Measurements from ENCODE around the gene CLPTM1L.

CLPTM1L gene

GRCh38 chr5:1380011-1380817, 35.3 kb upstream of the CLPTM1L start:
- TF ChIP-seq CTCF (conservative IDR thresholded peaks at IDR 0.05; ENCODE audit: low read depth, low read length) = peak; percentile 43
- peak; percentile 43 for DNase-seq (ENCODE audit: low read depth)
- no peak overlapping the region for H3K4me3 ChIP-seq (ENCODE audit: low read depth, low read length)

- H3K4me3 ChIP-seq (ENCODE audit: low read depth, low read length) = no peak overlapping the region
- no peak for DNase-seq (ENCODE audit: low read depth)
- no peak for TF ChIP-seq CTCF (conservative IDR thresholded peaks at IDR 0.05; ENCODE audit: low read depth, low read length)
These were observed 34.2 kb upstream of the CLPTM1L start for GRCh38 chr5:1378866-1379659.

- no peak for DNase-seq (ENCODE audit: low read depth)
- no peak for TF ChIP-seq CTCF (conservative IDR thresholded peaks at IDR 0.05; ENCODE audit: low read depth, low read length)
These were observed 33.2 kb upstream of the CLPTM1L start for GRCh38 chr5:1378096-1378495.

GRCh38 chr5:1376981-1377380, 32.1 kb upstream of the CLPTM1L start:
- H3K4me3 ChIP-seq (ENCODE audit: low read depth, low read length) = no peak overlapping the region
- no peak for DNase-seq (ENCODE audit: low read depth)
- no peak for TF ChIP-seq CTCF (conservative IDR thresholded peaks at IDR 0.05; ENCODE audit: low read depth, low read length)

More at GRCh38 chr5:1378096-1378495, 33.2 kb upstream of the CLPTM1L start:
- H3K4me3 ChIP-seq (ENCODE audit: low read depth, low read length) = no peak overlapping the region

- TF ChIP-seq CTCF (conservative IDR thresholded peaks at IDR 0.05; ENCODE audit: low read depth, low read length) = no peak
- no peak for DNase-seq (ENCODE audit: low read depth)
- no peak overlapping the region for H3K4me3 ChIP-seq (ENCODE audit: low read depth, low read length)
These were observed 31.2 kb upstream of the CLPTM1L start for GRCh38 chr5:1375871-1376810.

- peak; percentile 13 for DNase-seq (ENCODE audit: low read depth)
- H3K4me3 ChIP-seq (ENCODE audit: low read depth, low read length) = no peak overlapping the region
- TF ChIP-seq CTCF (conservative IDR thresholded peaks at IDR 0.05; ENCODE audit: low read depth, low read length) = no peak
These were observed 29.8 kb upstream of the CLPTM1L start for GRCh38 chr5:1374679-1375055.
